HCEC 1CT (cell line): Measurements from ENCODE around the gene CEP83.

Source experiments
- DNase-seq: peaks from one replicate; pipeline ENCODE4 v3.0.0-alpha.2; 2017

The CEP83 gene

GRCh38 chr12:94265966-94266745 is 193.5 kb downstream of the CEP83 start:
- DNase-seq = no peak

GRCh38 chr12:94265539-94265938 is 194.1 kb downstream of the CEP83 start:
- no peak for DNase-seq

- no peak for DNase-seq
Measured at GRCh38 chr12:94264736-94265485, 194.8 kb downstream of the CEP83 start.

- no peak for DNase-seq
Measured at GRCh38 chr12:94263905-94264561, 195.6 kb downstream of the CEP83 start.

GRCh38 chr12:94263011-94263811 is 196.5 kb downstream of the CEP83 start:
- DNase-seq = no peak

GRCh38 chr12:94262228-94263010 is 197.2 kb downstream of the CEP83 start:
- peak; percentile 89 for DNase-seq

GRCh38 chr12:94261786-94262185 is 197.9 kb downstream of the CEP83 start:
- no peak for DNase-seq

- DNase-seq = no peak
Measured at GRCh38 chr12:94261119-94261518, 198.5 kb downstream of the CEP83 start.

GRCh38 chr12:94260717-94261116 is 198.9 kb downstream of the CEP83 start:
- DNase-seq = no peak

- DNase-seq = no peak
Measured at GRCh38 chr12:94260017-94260416, 199.7 kb downstream of the CEP83 start.

GRCh38 chr12:94258593-94258992 is 201.1 kb downstream of the CEP83 start:
- DNase-seq = no peak
